Measurements from ENCODE around the gene ERBB4. TPM values are rescaled to one million over a fixed set of nuclear protein-coding genes. Genes with fewer than 3 reads are reported as not detected.

ERBB4 gene
- total RNA-seq, 4 donors from 2014 or later: 5.5 to 21.0 (median 18.3) TPM

GRCh38 chr2:212345966-212346365 lies 192.6 kb downstream of the ERBB4 start:
- Histone ChIP-seq H3K27ac (no peak overlapping the region), H3K4me1 (no peaks in the 10 kb centered on the region), H3K27me3 (no peaks in the 10 kb centered on the region), H3K9me3 (no peaks in the 10 kb centered on the region), H3K36me3 (no peaks in the 10 kb centered on the region), H3K4me3 (replicated peaks in 1 of 3) (no peak overlapping the region)
- 0 to 1% methylated on average over 1 of the region's 1 CpG for WGBS, 2 donors
- DNase-seq: no peak
- intact Hi-C loops (cut with DNase I): no loop called here
- TF ChIP-seq POLR2A (IDR thresholded peaks at IDR 0.05) (no peak), CTCF (IDR thresholded peaks at IDR 0.05) (no peak)

- Histone ChIP-seq H3K36me3 (no peaks in the 10 kb centered on the region), H3K4me3 (replicated peaks in 1 of 3) (no peak overlapping the region), H3K9me3 (no peaks in the 10 kb centered on the region), H3K4me1 (no peaks in the 10 kb centered on the region), H3K27me3 (no peaks in the 10 kb centered on the region), H3K27ac (no peak overlapping the region)
- no peak for DNase-seq
- TF ChIP-seq CTCF (IDR thresholded peaks at IDR 0.05) (no peak), POLR2A (IDR thresholded peaks at IDR 0.05) (no peak)
- intact Hi-C loops (cut with DNase I): no loop called here
- 88 to 92% methylated on average over 2 of the region's 2 CpGs for WGBS, 2 donors
Measured at GRCh38 chr2:212344131-212344530, 194.5 kb downstream of the ERBB4 start.

- no peaks in the 10 kb centered on the region for H3K4me1 ChIP-seq
- H3K9me3 ChIP-seq: no peaks in the 10 kb centered on the region
- intact Hi-C loops (cut with DNase I): no loop called here
- no peaks in the 10 kb centered on the region for H3K36me3 ChIP-seq
- no peak overlapping the region for H3K4me3 ChIP-seq (replicated peaks in 1 of 3)
- TF ChIP-seq CTCF (IDR thresholded peaks at IDR 0.05) (no peak), POLR2A (IDR thresholded peaks at IDR 0.05) (no peak)
- no peak overlapping the region for H3K27ac ChIP-seq
- no peak for DNase-seq
- 89 to 94% methylated on average over 2 of the region's 2 CpGs for WGBS, 2 donors
- no peaks in the 10 kb centered on the region for H3K27me3 ChIP-seq
Measured at GRCh38 chr2:212343167-212343566, 195.4 kb downstream of the ERBB4 start.

GRCh38 chr2:212337486-212338343 lies 200.9 kb downstream of the ERBB4 start:
- H3K4me3 ChIP-seq (replicated peaks in 1 of 3): no peak overlapping the region
- H3K4me1 ChIP-seq: peaks cover 8 to 21% of the 10 kb centered on the region in 2 donors
- intact Hi-C loops (cut with DNase I): no loop called here
- H3K9me3 ChIP-seq: no peaks in the 10 kb centered on the region
- no peaks in the 10 kb centered on the region for H3K27me3 ChIP-seq
- no peak for DNase-seq
- no peaks in the 10 kb centered on the region for H3K36me3 ChIP-seq
- WGBS, 2 donors: 82 to 86% methylated on average over 4 of the region's 4 CpGs
- TF ChIP-seq CTCF (IDR thresholded peaks at IDR 0.05): no peak
- TF ChIP-seq POLR2A (IDR thresholded peaks at IDR 0.05): no peak
- peak overlapping the region in 2 of 3 donors; percentile 3 to 51 for H3K27ac ChIP-seq

GRCh38 chr2:212337036-212337435 lies 201.6 kb downstream of the ERBB4 start:
- no peaks in the 10 kb centered on the region for H3K36me3 ChIP-seq
- WGBS, 2 donors: 39 to 40% methylated on average over 2 of the region's 2 CpGs
- peak overlapping the region; percentile 3 to 51 (median 7) for H3K27ac ChIP-seq
- no peak for DNase-seq
- intact Hi-C loops (cut with DNase I): no loop called here
- H3K9me3 ChIP-seq: no peaks in the 10 kb centered on the region
- no peaks in the 10 kb centered on the region for H3K27me3 ChIP-seq
- no peak overlapping the region for H3K4me3 ChIP-seq (replicated peaks in 1 of 3)
- TF ChIP-seq POLR2A (IDR thresholded peaks at IDR 0.05) (no peak), CTCF (IDR thresholded peaks at IDR 0.05) (no peak)
- peaks cover 8 to 21% of the 10 kb centered on the region in 2 donors for H3K4me1 ChIP-seq
